ENCODE data around the gene RAB8B.

Gene RAB8B

GRCh38 chr15:63258658-63259057, 69.3 kb downstream of the RAB8B start:
- Histone ChIP-seq H4K12ac (ENCODE audit: low read depth, low read length) (no peak overlapping the region), H2BK5ac (ENCODE audit: low read depth, low read length, poor library complexity) (no peak overlapping the region), H3K4ac (ENCODE audit: low read depth, low read length) (no peak overlapping the region), H3K9ac (ENCODE audit: low read length) (no peak overlapping the region), H3K23ac (ENCODE audit: low read length) (no peak overlapping the region), H3K27me3 (ENCODE audit: insufficient read depth, low read length) (no peaks in the 10 kb centered on the region), H2BK120ac (ENCODE audit: insufficient read depth, low read length, poor library complexity) (no peak overlapping the region), H3K4me3 (ENCODE audit: low read depth, low read length) (no peak overlapping the region), H4K8ac (ENCODE audit: low read depth, low read length) (no peak overlapping the region), H3K36me3 (ENCODE audit: control insufficient read depth in 1 of 2, insufficient read depth in 2 of 2, low read length in 2 of 2) (peaks cover 2 to 3% of the 10 kb centered on the region in 2 experiments), H2AFZ (ENCODE audit: insufficient read depth, low read length, poor library complexity) (no peak overlapping the region), H3K27ac (ENCODE audit: low read depth, low read length) (no peak overlapping the region), H3K14ac (ENCODE audit: low read length) (no peak overlapping the region), H2AK5ac (ENCODE audit: low read length) (no peak overlapping the region), H2BK12ac (ENCODE audit: low read length) (no peak overlapping the region), H3K79me1 (ENCODE audit: low read length) (no peaks in the 10 kb centered on the region), H3K18ac (ENCODE audit: low read length) (no peak overlapping the region), H3K9me3 (ENCODE audit: insufficient read depth, low read depth, low read length) (no peaks in the 10 kb centered on the region), H3K4me1 (ENCODE audit: control insufficient read depth in 1 of 2, insufficient read depth in 2 of 2, low read length in 2 of 2) (peaks cover 0 to 3% of the 10 kb centered on the region in 2 experiments), H3K4me2 (ENCODE audit: low read length) (no peak overlapping the region), H3K79me2 (ENCODE audit: control insufficient read depth, insufficient read depth, low read length, poor library complexity) (no peaks in the 10 kb centered on the region), H4K91ac (ENCODE audit: low read depth, low read length) (no peak overlapping the region)
- no peak for DNase-seq
- WGBS (ENCODE audit: extremely low coverage, insufficient coverage, insufficient read length): no CpG with 5 or more reads among the region's 2 CpGs

DNA sequence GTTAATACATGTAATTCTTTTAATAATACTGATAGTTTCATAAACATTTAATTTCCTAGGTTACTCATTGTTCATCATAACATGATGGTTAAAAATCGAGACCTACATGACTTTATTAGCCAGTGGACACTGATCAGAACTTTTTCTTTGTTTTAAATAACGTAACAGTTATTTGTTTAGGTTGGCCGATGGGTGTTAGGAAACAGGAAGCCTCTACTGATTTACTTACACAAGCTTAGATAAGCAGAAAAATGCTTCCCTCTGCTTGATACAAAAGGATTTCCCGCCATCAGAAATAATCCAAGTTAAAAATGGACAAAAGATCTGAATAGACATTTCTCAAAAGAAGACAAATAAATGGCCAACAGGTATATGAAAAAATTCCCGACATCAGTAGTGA, 71.4 kb downstream of the RAB8B start:
- H3K27me3 ChIP-seq (ENCODE audit: insufficient read depth, low read length): no peaks in the 10 kb centered on the region
- no peak overlapping the region for H2AK5ac ChIP-seq (ENCODE audit: low read length)
- H3K36me3 ChIP-seq (ENCODE audit: control insufficient read depth in 1 of 2, insufficient read depth in 2 of 2, low read length in 2 of 2): peaks cover 2 to 3% of the 10 kb centered on the region in 2 experiments
- H3K27ac ChIP-seq (ENCODE audit: low read depth, low read length): no peak overlapping the region
- no peak overlapping the region for H4K12ac ChIP-seq (ENCODE audit: low read depth, low read length)
- no peak overlapping the region for H2BK12ac ChIP-seq (ENCODE audit: low read length)
- no peak for DNase-seq
- H2BK120ac ChIP-seq (ENCODE audit: insufficient read depth, low read length, poor library complexity): no peak overlapping the region
- no peak overlapping the region for H3K14ac ChIP-seq (ENCODE audit: low read length)
- no peak overlapping the region for H2AFZ ChIP-seq (ENCODE audit: insufficient read depth, low read length, poor library complexity)
- H3K79me1 ChIP-seq (ENCODE audit: low read length): no peaks in the 10 kb centered on the region
- no peak overlapping the region for H4K91ac ChIP-seq (ENCODE audit: low read depth, low read length)
- no peaks in the 10 kb centered on the region for H3K79me2 ChIP-seq (ENCODE audit: control insufficient read depth, insufficient read depth, low read length, poor library complexity)
- H3K9ac ChIP-seq (ENCODE audit: low read length): no peak overlapping the region
- H3K4me2 ChIP-seq (ENCODE audit: low read length): no peak overlapping the region
- H4K8ac ChIP-seq (ENCODE audit: low read depth, low read length): no peak overlapping the region
- no peak overlapping the region for H3K18ac ChIP-seq (ENCODE audit: low read length)
- no CpG with 5 or more reads among the region's 5 CpGs for WGBS (ENCODE audit: extremely low coverage, insufficient coverage, insufficient read length)
- peaks cover 0 to 3% of the 10 kb centered on the region in 2 experiments for H3K4me1 ChIP-seq (ENCODE audit: control insufficient read depth in 1 of 2, insufficient read depth in 2 of 2, low read length in 2 of 2)
- no peak overlapping the region for H3K4ac ChIP-seq (ENCODE audit: low read depth, low read length)
- no peak overlapping the region for H3K23ac ChIP-seq (ENCODE audit: low read length)
- no peak overlapping the region for H2BK5ac ChIP-seq (ENCODE audit: low read depth, low read length, poor library complexity)
- no peaks in the 10 kb centered on the region for H3K9me3 ChIP-seq (ENCODE audit: insufficient read depth, low read depth, low read length)
- H3K4me3 ChIP-seq (ENCODE audit: low read depth, low read length): no peak overlapping the region

- Histone ChIP-seq H2BK120ac (ENCODE audit: insufficient read depth, low read length, poor library complexity) (no peak overlapping the region), H3K9ac (ENCODE audit: low read length) (no peak overlapping the region), H3K18ac (ENCODE audit: low read length) (no peak overlapping the region), H3K9me3 (ENCODE audit: insufficient read depth, low read depth, low read length) (no peaks in the 10 kb centered on the region), H3K14ac (ENCODE audit: low read length) (no peak overlapping the region), H3K4ac (ENCODE audit: low read depth, low read length) (no peak overlapping the region), H3K27me3 (ENCODE audit: insufficient read depth, low read length) (no peaks in the 10 kb centered on the region), H2AK5ac (ENCODE audit: low read length) (no peak overlapping the region), H3K4me3 (ENCODE audit: low read depth, low read length) (no peak overlapping the region), H4K8ac (ENCODE audit: low read depth, low read length) (no peak overlapping the region), H2BK12ac (ENCODE audit: low read length) (no peak overlapping the region), H2AFZ (ENCODE audit: insufficient read depth, low read length, poor library complexity) (no peak overlapping the region), H3K36me3 (ENCODE audit: control insufficient read depth in 1 of 2, insufficient read depth in 2 of 2, low read length in 2 of 2) (peaks cover 2 to 3% of the 10 kb centered on the region in 2 experiments), H3K27ac (ENCODE audit: low read depth, low read length) (no peak overlapping the region), H3K4me1 (ENCODE audit: control insufficient read depth in 1 of 2, insufficient read depth in 2 of 2, low read length in 2 of 2) (peaks cover 0 to 3% of the 10 kb centered on the region in 2 experiments), H3K79me1 (ENCODE audit: low read length) (no peaks in the 10 kb centered on the region), H3K4me2 (ENCODE audit: low read length) (no peak overlapping the region), H4K12ac (ENCODE audit: low read depth, low read length) (no peak overlapping the region), H2BK5ac (ENCODE audit: low read depth, low read length, poor library complexity) (no peak overlapping the region), H4K91ac (ENCODE audit: low read depth, low read length) (no peak overlapping the region), H3K23ac (ENCODE audit: low read length) (no peak overlapping the region), H3K79me2 (ENCODE audit: control insufficient read depth, insufficient read depth, low read length, poor library complexity) (no peaks in the 10 kb centered on the region)
- no peak for DNase-seq
Measured at GRCh38 chr15:63261311-63261710, 71.9 kb downstream of the RAB8B start.

- Histone ChIP-seq H3K36me3 (ENCODE audit: control insufficient read depth in 1 of 2, insufficient read depth in 2 of 2, low read length in 2 of 2) (peaks cover 2 to 3% of the 10 kb centered on the region in 2 experiments), H3K27me3 (ENCODE audit: insufficient read depth, low read length) (no peaks in the 10 kb centered on the region), H2BK5ac (ENCODE audit: low read depth, low read length, poor library complexity) (no peak overlapping the region), H3K79me2 (ENCODE audit: control insufficient read depth, insufficient read depth, low read length, poor library complexity) (no peaks in the 10 kb centered on the region), H3K27ac (ENCODE audit: low read depth, low read length) (no peak overlapping the region), H3K9me3 (ENCODE audit: insufficient read depth, low read depth, low read length) (no peaks in the 10 kb centered on the region), H3K4me3 (ENCODE audit: low read depth, low read length) (no peak overlapping the region), H3K4me1 (ENCODE audit: control insufficient read depth in 1 of 2, insufficient read depth in 2 of 2, low read length in 2 of 2) (no peaks in the 10 kb centered on the region), H2AK5ac (ENCODE audit: low read length) (no peak overlapping the region), H3K18ac (ENCODE audit: low read length) (no peak overlapping the region), H4K91ac (ENCODE audit: low read depth, low read length) (no peak overlapping the region), H3K79me1 (ENCODE audit: low read length) (no peaks in the 10 kb centered on the region), H4K8ac (ENCODE audit: low read depth, low read length) (no peak overlapping the region), H2BK12ac (ENCODE audit: low read length) (no peak overlapping the region), H3K23ac (ENCODE audit: low read length) (no peak overlapping the region), H2BK120ac (ENCODE audit: insufficient read depth, low read length, poor library complexity) (no peak overlapping the region), H3K4me2 (ENCODE audit: low read length) (no peak overlapping the region), H3K14ac (ENCODE audit: low read length) (no peak overlapping the region), H3K4ac (ENCODE audit: low read depth, low read length) (no peak overlapping the region), H2AFZ (ENCODE audit: insufficient read depth, low read length, poor library complexity) (no peak overlapping the region), H3K9ac (ENCODE audit: low read length) (no peak overlapping the region), H4K12ac (ENCODE audit: low read depth, low read length) (no peak overlapping the region)
- no peak for DNase-seq
- WGBS (ENCODE audit: extremely low coverage, insufficient coverage, insufficient read length): no CpG with 5 or more reads among the region's 6 CpGs
Measured at GRCh38 chr15:63263519-63263918, 74.1 kb downstream of the RAB8B start.

All from trophoblast cell (in vitro differentiated cells and primary cell).